OCI-LY3 (cell line): ENCODE data around the gene CFD.

ENCODE experiments used
- H2AFZ ChIP-seq: fragments of 200-600, 300-600 bp; shearing (Covaris generic); 2 replicates; pipeline ENCODE4 v1.6.0; 2014; ENCODE audit warnings: antibody characterized with exemption, low read depth, low read length
- H3K27ac ChIP-seq: fragments of 200-600, 300-600 bp; sonication (generic); 2 replicates; pipeline ENCODE4 v1.5.1; 2014; ENCODE audit warnings: mild to moderate bottlenecking, low read length, moderate library complexity, mixed read lengths
- H3K27me3 ChIP-seq: fragments of 200-600, 300-600 bp; sonication (generic); 2 replicates; pipeline ENCODE4 v1.6.1; 2014; ENCODE audit warnings: low read depth, low read length, mixed read lengths
- H3K36me3 ChIP-seq: fragments of 200-600, 300-600 bp; sonication (generic); replicated peaks from 2 replicates; pipeline ENCODE3; 2014; ENCODE audit warnings: low read depth, low read length, mixed read lengths
- H3K4me1 ChIP-seq: fragments of 300-600, 200-600 bp; sonication (generic); 2 replicates; pipeline ENCODE4 v1.6.1; 2014; ENCODE audit warnings: low read length, mixed read lengths
- H3K4me2 ChIP-seq: fragments of 200-600, 300-600 bp; sonication (generic); 2 replicates; pipeline ENCODE4 v1.6.1; 2014; ENCODE audit warnings: low read length, mixed read lengths
- H3K4me3 ChIP-seq: fragments of 300-600, 200-600 bp; sonication (generic); 2 replicates; pipeline ENCODE4 v1.5.1; 2014; ENCODE audit warnings: antibody characterized with exemption, mild to moderate bottlenecking, low read length, moderate library complexity
- H3K79me2 ChIP-seq: fragments of 300-600, 200-600 bp; shearing (Covaris generic); 2 replicates; pipeline ENCODE4 v1.6.1; 2014; ENCODE audit warnings: mild to moderate bottlenecking, low read length, mixed read lengths
- H3K9ac ChIP-seq: fragments of 300-600, 200-600 bp; shearing (Covaris generic); 2 replicates; pipeline ENCODE4 v1.6.0; 2014; ENCODE audit warnings: mild to moderate bottlenecking, low read length, moderate library complexity
- H3K9me3 ChIP-seq: fragments of 200-600, 300-600 bp; shearing (Covaris generic); 2 replicates; pipeline ENCODE4 v1.6.1; 2014; ENCODE audit warnings: low read length, mixed read lengths; ENCODE audit not compliant: insufficient read depth
- H4K20me1 ChIP-seq: fragments of 200-600, 300-600 bp; sonication (generic); 2 replicates; pipeline ENCODE4 v1.6.1; 2016; ENCODE audit warnings: low read length, mixed read lengths; ENCODE audit not compliant: insufficient read depth
- CTCF ChIP-seq: fragments of 200-600, 300-600 bp; sonication (generic); IDR thresholded peaks from 2 replicates; pipeline ENCODE4 v1.5.1; 2014; ENCODE audit warnings: antibody characterized with exemption, low read length, low read depth
- EZH2phosphoT487 ChIP-seq: fragments of 200-600 bp; shearing (Covaris generic); IDR thresholded peaks from 2 replicates; pipeline ENCODE4 v1.6.1; 2018; ENCODE audit warnings: antibody characterized with exemption, mixed run types, low read depth

CFD gene

GRCh38 chr19:843180-843835 lies 16.2 kb upstream of the CFD start:
- Histone ChIP-seq H3K9me3 (no peaks in the 10 kb centered on the region), H3K9ac (no peak overlapping the region), H3K27me3 (peaks cover 11% of the 10 kb centered on the region), H3K79me2 (no peaks in the 10 kb centered on the region), H3K4me1 (peaks cover 19% of the 10 kb centered on the region), H4K20me1 (no peaks in the 10 kb centered on the region), H2AFZ (no peak overlapping the region), H3K4me3 (no peak overlapping the region), H3K27ac (no peak overlapping the region), H3K36me3 (no peaks in the 10 kb centered on the region), H3K4me2 (no peak overlapping the region)
- TF ChIP-seq EZH2phosphoT487 (no peak), CTCF (no peak)

- H3K4me2 ChIP-seq = peak overlapping the region; percentile 84
- H4K20me1 ChIP-seq = no peaks in the 10 kb centered on the region
- no peaks in the 10 kb centered on the region for H3K9me3 ChIP-seq
- peak overlapping the region; percentile 45; the same call in 1 of the 2 replicates for H3K9ac ChIP-seq
- H3K36me3 ChIP-seq = no peaks in the 10 kb centered on the region
- H3K4me3 ChIP-seq = peak overlapping the region; percentile 48
- H3K4me1 ChIP-seq = peaks cover 19% of the 10 kb centered on the region
- no peaks in the 10 kb centered on the region for H3K79me2 ChIP-seq
- TF ChIP-seq EZH2phosphoT487 (no peak), CTCF (no peak)
- H3K27me3 ChIP-seq = peaks cover 14% of the 10 kb centered on the region
- H3K27ac ChIP-seq = no peak overlapping the region
- peak overlapping the region; percentile 87; the same call in 1 of the 2 replicates for H2AFZ ChIP-seq
These were observed 15.5 kb upstream of the CFD start for GRCh38 chr19:843836-844545.

GRCh38 chr19:844546-844971 lies 14.9 kb upstream of the CFD start:
- peaks cover 19% of the 10 kb centered on the region for H3K27me3 ChIP-seq
- no peaks in the 10 kb centered on the region for H4K20me1 ChIP-seq
- peak overlapping the region; percentile 87 for H2AFZ ChIP-seq
- H3K36me3 ChIP-seq = no peaks in the 10 kb centered on the region
- no peak overlapping the region for H3K27ac ChIP-seq
- no peaks in the 10 kb centered on the region for H3K9me3 ChIP-seq
- H3K4me2 ChIP-seq = peak overlapping the region; percentile 84
- TF ChIP-seq CTCF (no peak), EZH2phosphoT487 (no peak)
- H3K9ac ChIP-seq = peak overlapping the region; percentile 45; the same call in 1 of the 2 replicates
- peaks cover 19% of the 10 kb centered on the region for H3K4me1 ChIP-seq
- H3K79me2 ChIP-seq = no peaks in the 10 kb centered on the region
- peak overlapping the region; percentile 48 for H3K4me3 ChIP-seq

GRCh38 chr19:845707-846521 lies 13.6 kb upstream of the CFD start:
- peak overlapping the region; percentile 46 for H3K4me3 ChIP-seq
- no peaks in the 10 kb centered on the region for H4K20me1 ChIP-seq
- peaks cover 19% of the 10 kb centered on the region for H3K4me1 ChIP-seq
- H2AFZ ChIP-seq = no peak overlapping the region
- H3K9me3 ChIP-seq = no peaks in the 10 kb centered on the region
- no peak overlapping the region for H3K9ac ChIP-seq
- no peak overlapping the region for H3K27ac ChIP-seq
- TF ChIP-seq CTCF = no peak
- TF ChIP-seq EZH2phosphoT487 = no peak
- peaks cover 20% of the 10 kb centered on the region for H3K27me3 ChIP-seq
- H3K79me2 ChIP-seq = no peaks in the 10 kb centered on the region
- no peaks in the 10 kb centered on the region for H3K36me3 ChIP-seq
- peak overlapping the region; percentile 84 for H3K4me2 ChIP-seq
